ENCODE results near the gene SPEG.

Gene SPEG

GRCh38 chr2:219473511-219473910 is 38.9 kb downstream of the SPEG start:
- no peak for TF ChIP-seq CTCF (IDR thresholded peaks at IDR 0.05; ENCODE audit: control insufficient read depth, extremely low read depth, insufficient read depth)
- no peak overlapping the region for H3K4me3 ChIP-seq (ENCODE audit: low read depth, low read length)
- no peak for DNase-seq (ENCODE audit: low read depth)

- no peak for DNase-seq (ENCODE audit: low read depth)
- no peak overlapping the region for H3K4me3 ChIP-seq (ENCODE audit: low read depth, low read length)
- no peak for TF ChIP-seq CTCF (IDR thresholded peaks at IDR 0.05; ENCODE audit: control insufficient read depth, extremely low read depth, insufficient read depth)
Measured at GRCh38 chr2:219474285-219475060, 39.8 kb downstream of the SPEG start.

- no peak for TF ChIP-seq CTCF (IDR thresholded peaks at IDR 0.05; ENCODE audit: control insufficient read depth, extremely low read depth, insufficient read depth)
- H3K4me3 ChIP-seq (ENCODE audit: low read depth, low read length) = no peak overlapping the region
- DNase-seq (ENCODE audit: low read depth) = no peak
Measured at GRCh38 chr2:219475278-219475677, 40.6 kb downstream of the SPEG start.

- no peak for DNase-seq (ENCODE audit: low read depth)
- no peak overlapping the region for H3K4me3 ChIP-seq (ENCODE audit: low read depth, low read length)
- TF ChIP-seq CTCF (IDR thresholded peaks at IDR 0.05; ENCODE audit: control insufficient read depth, extremely low read depth, insufficient read depth) = peak; percentile 78
Measured at GRCh38 chr2:219475697-219476651, 41.3 kb downstream of the SPEG start.

- DNase-seq (ENCODE audit: low read depth) = no peak
- no peak overlapping the region for H3K4me3 ChIP-seq (ENCODE audit: low read depth, low read length)
- TF ChIP-seq CTCF (IDR thresholded peaks at IDR 0.05; ENCODE audit: control insufficient read depth, extremely low read depth, insufficient read depth) = no peak
Measured at GRCh38 chr2:219476652-219477151, 42.1 kb downstream of the SPEG start.

- no peak overlapping the region for H3K4me3 ChIP-seq (ENCODE audit: low read depth, low read length)
- TF ChIP-seq CTCF (IDR thresholded peaks at IDR 0.05; ENCODE audit: control insufficient read depth, extremely low read depth, insufficient read depth) = no peak
- no peak for DNase-seq (ENCODE audit: low read depth)
Measured at GRCh38 chr2:219477179-219477578, 42.5 kb downstream of the SPEG start.

Data from LNCaP clone FGC (cell line).